ENCODE data around the gene FKBP15. TPM values are rescaled to one million over a fixed set of nuclear protein-coding genes. Genes with fewer than 3 reads are reported as not detected.
A peak's percentile ranks its signal among the peaks of the same experiment; 100 is the strongest.

FKBP15 gene
- 17.2 and 17.7 TPM in 2 replicates for total RNA-seq

GRCh38 chr9:113221003-113221799, at the start of gene FKBP15, which contains the start of gene SLC31A1:
Gene FKBP15, minus strand, starts transcription at chr9:113221277. Its CDS starts 34 bp downstream, at chr9:113221243.
Gene SLC31A1, plus strand, starts transcription at chr9:113221544. Its CDS starts 34,605 bp downstream, at chr9:113256149.
- Histone ChIP-seq H3K36me3 (ENCODE audit: control insufficient read depth, insufficient read depth, low read length) (no peaks in the 10 kb centered on the region), H3K27me3 (ENCODE audit: control insufficient read depth, insufficient read depth, low read length) (no peaks in the 10 kb centered on the region), H3K4me3 (ENCODE audit: low read depth, low read length) (peak within 1 kb of the TSS; percentile 99)
- no peak for TF ChIP-seq CTCF (IDR thresholded peaks at IDR 0.05; ENCODE audit: insufficient read depth, low read length, poor library complexity, severe bottlenecking)
- peak; percentile 90 for DNase-seq (ENCODE audit: low read depth)

- TF ChIP-seq CTCF (IDR thresholded peaks at IDR 0.05; ENCODE audit: insufficient read depth, low read length, poor library complexity, severe bottlenecking), result no peak
- Histone ChIP-seq H3K27me3 (ENCODE audit: control insufficient read depth, insufficient read depth, low read length) (no peaks in the 10 kb centered on the region), H3K36me3 (ENCODE audit: control insufficient read depth, insufficient read depth, low read length) (no peaks in the 10 kb centered on the region), H3K4me3 (ENCODE audit: low read depth, low read length) (no peak overlapping the region)
- no peak for DNase-seq (ENCODE audit: low read depth)
Observed at GRCh38 chr9:113269871-113270270, 48.8 kb upstream of the FKBP15 start.

GRCh38 chr9:113269355-113269754, 48.3 kb upstream of the FKBP15 start:
- DNase-seq (ENCODE audit: low read depth), result no peak
- Histone ChIP-seq H3K36me3 (ENCODE audit: control insufficient read depth, insufficient read depth, low read length) (no peaks in the 10 kb centered on the region), H3K27me3 (ENCODE audit: control insufficient read depth, insufficient read depth, low read length) (no peaks in the 10 kb centered on the region), H3K4me3 (ENCODE audit: low read depth, low read length) (no peak overlapping the region)
- no peak for TF ChIP-seq CTCF (IDR thresholded peaks at IDR 0.05; ENCODE audit: insufficient read depth, low read length, poor library complexity, severe bottlenecking)

- Histone ChIP-seq H3K27me3 (ENCODE audit: control insufficient read depth, insufficient read depth, low read length) (no peaks in the 10 kb centered on the region), H3K4me3 (ENCODE audit: low read depth, low read length) (no peak overlapping the region), H3K36me3 (ENCODE audit: control insufficient read depth, insufficient read depth, low read length) (no peaks in the 10 kb centered on the region)
- no peak for DNase-seq (ENCODE audit: low read depth)
- TF ChIP-seq CTCF (IDR thresholded peaks at IDR 0.05; ENCODE audit: insufficient read depth, low read length, poor library complexity, severe bottlenecking), result no peak
Observed at GRCh38 chr9:113267911-113268566, 47.0 kb upstream of the FKBP15 start.

GRCh38 chr9:113266174-113266573, 45.1 kb upstream of the FKBP15 start:
- DNase-seq (ENCODE audit: low read depth), result no peak
- no peak for TF ChIP-seq CTCF (IDR thresholded peaks at IDR 0.05; ENCODE audit: insufficient read depth, low read length, poor library complexity, severe bottlenecking)
- H3K36me3 ChIP-seq (ENCODE audit: control insufficient read depth, insufficient read depth, low read length), result no peaks in the 10 kb centered on the region

More at GRCh38 chr9:113266174-113266573, 45.1 kb upstream of the FKBP15 start:
- Histone ChIP-seq H3K4me3 (ENCODE audit: low read depth, low read length) (no peak overlapping the region), H3K27me3 (ENCODE audit: control insufficient read depth, insufficient read depth, low read length) (no peaks in the 10 kb centered on the region)
